Testis (tissue), 3 donors: ENCODE results near the gene C7. TPM values are rescaled to one million over a fixed set of nuclear protein-coding genes. Genes with fewer than 3 reads are reported as not detected.

Experiments
- DNase-seq: peaks from one replicate; pipeline ENCODE4 v3.0.0-alpha.2; 2019
- H3K27ac ChIP-seq, 2 donors: fragments of 200-600 bp; sonication (generic); one replicate each; pipeline ENCODE4 v1.5.1; 2019
- H3K27me3 ChIP-seq: fragments of 200-600 bp; sonication (generic); one replicate; pipeline ENCODE4 v1.5.1; 2019
- H3K36me3 ChIP-seq: fragments of 200-600 bp; sonication (generic); one replicate; pipeline ENCODE4 v1.5.1; 2017; ENCODE audit warnings: low read depth; ENCODE audit errors: missing control alignments
- H3K4me1 ChIP-seq: fragments of 200-600 bp; sonication (generic); one replicate; pipeline ENCODE4 v1.5.1; 2019
- H3K4me3 ChIP-seq, 2 donors: fragments of 200-600 bp; sonication (generic); one replicate each; pipeline ENCODE4 v1.5.1; 2017 to 2019
- H3K9me3 ChIP-seq: fragments of 200-600 bp; sonication (generic); one replicate; pipeline ENCODE4 v1.5.1; 2017
- POLR2A ChIP-seq: fragments of 450-650 bp; IDR thresholded peaks from one replicate; pipeline ENCODE4 v1.6.1; 2017; ENCODE audit warnings: antibody characterized with exemption, mild to moderate bottlenecking, moderate library complexity
- WGBS, 2 donors: methylation state at CpG; one replicate each; pipeline ENCODE4 v1.1.5; 2018; 5-methylcytosine and 5-hydroxymethylcytosine counted together
- intact Hi-C: fragments of 100-400 bp; cut with DNase I; formaldehyde crosslinking; loops from one replicate; pipeline ENCODE4 v1.15.1; 2023; ENCODE audit warnings: low total_unique reads
- polyA plus RNA-seq: library from polyadenylated mRNA; stranded (reverse); fragments of 350-450 nt; fragmentation: Illumina TruSeq; extraction: RNeasy Lipid Tissue Mini Kit (QIAGEN cat#74804); gene quantifications from one replicate; pipeline ENCODE4 v1.2.3, GENCODE V29; 2014; ENCODE audit warnings: low read depth, low replicate concordance; ENCODE audit not compliant: insufficient read depth
- total RNA-seq, 2 donors: library from RNA; depleted of rRNA; stranded (reverse); fragments of >200 nt; gene quantifications; one replicate each; pipeline ENCODE4 v1.2.3, GENCODE V29; 2016
- TF ChIP-seq, protein P1 (sequence below), 3 experiments: fragments of 450-650 bp in 2 of 3; fragments of 200-600 bp in 1 of 3; sonication (generic) in 1 of 3; IDR thresholded peaks; one replicate each; pipeline ENCODE4 v1.5.1; 2016 to 2019; ENCODE audit warnings: antibody characterized with exemption in 3 of 3, mild to moderate bottlenecking in 2 of 3, moderate library complexity in 1 of 3

Gene C7
- total and polyA plus RNA-seq, 3 donors from 2014 or later = 147 to 330 (median 165) TPM

DNA sequence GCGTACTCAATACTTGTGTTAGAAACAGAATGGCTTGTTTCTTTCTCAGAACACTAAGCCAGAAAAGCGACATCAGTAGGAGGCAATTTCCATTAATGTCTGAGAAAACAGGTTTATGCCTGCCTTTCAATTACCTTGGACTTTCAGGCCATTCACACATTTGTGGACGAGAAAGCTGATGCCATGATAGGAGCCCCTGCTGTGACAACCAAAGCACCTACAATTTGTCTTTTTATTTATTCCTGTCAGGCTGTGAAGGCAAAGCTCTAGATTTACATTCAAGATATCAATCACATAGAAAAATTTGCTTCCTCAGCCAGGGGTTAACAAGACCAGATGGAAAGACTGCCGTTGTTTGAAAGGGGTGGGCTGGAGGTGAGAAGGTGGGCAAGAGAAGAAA lies 76.2 kb downstream of the C7 start:
- no peaks in the 10 kb centered on the region for H3K4me1 ChIP-seq
- H3K9me3 ChIP-seq = no peaks in the 10 kb centered on the region
- H3K27ac ChIP-seq = no peak overlapping the region
- H3K36me3 ChIP-seq = no peaks in the 10 kb centered on the region
- DNase-seq = no peak
- WGBS, 2 donors = 72% methylated on average over 4 of the region's 4 CpGs
- TF ChIP-seq, protein P1, sequence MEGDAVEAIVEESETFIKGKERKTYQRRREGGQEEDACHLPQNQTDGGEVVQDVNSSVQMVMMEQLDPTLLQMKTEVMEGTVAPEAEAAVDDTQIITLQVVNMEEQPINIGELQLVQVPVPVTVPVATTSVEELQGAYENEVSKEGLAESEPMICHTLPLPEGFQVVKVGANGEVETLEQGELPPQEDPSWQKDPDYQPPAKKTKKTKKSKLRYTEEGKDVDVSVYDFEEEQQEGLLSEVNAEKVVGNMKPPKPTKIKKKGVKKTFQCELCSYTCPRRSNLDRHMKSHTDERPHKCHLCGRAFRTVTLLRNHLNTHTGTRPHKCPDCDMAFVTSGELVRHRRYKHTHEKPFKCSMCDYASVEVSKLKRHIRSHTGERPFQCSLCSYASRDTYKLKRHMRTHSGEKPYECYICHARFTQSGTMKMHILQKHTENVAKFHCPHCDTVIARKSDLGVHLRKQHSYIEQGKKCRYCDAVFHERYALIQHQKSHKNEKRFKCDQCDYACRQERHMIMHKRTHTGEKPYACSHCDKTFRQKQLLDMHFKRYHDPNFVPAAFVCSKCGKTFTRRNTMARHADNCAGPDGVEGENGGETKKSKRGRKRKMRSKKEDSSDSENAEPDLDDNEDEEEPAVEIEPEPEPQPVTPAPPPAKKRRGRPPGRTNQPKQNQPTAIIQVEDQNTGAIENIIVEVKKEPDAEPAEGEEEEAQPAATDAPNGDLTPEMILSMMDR (IDR thresholded peaks at IDR 0.05) = no peak
- no peak for TF ChIP-seq POLR2A
- intact Hi-C loops = no loop called here
- no peaks in the 10 kb centered on the region for H3K27me3 ChIP-seq
- no peak overlapping the region for H3K4me3 ChIP-seq

DNA sequence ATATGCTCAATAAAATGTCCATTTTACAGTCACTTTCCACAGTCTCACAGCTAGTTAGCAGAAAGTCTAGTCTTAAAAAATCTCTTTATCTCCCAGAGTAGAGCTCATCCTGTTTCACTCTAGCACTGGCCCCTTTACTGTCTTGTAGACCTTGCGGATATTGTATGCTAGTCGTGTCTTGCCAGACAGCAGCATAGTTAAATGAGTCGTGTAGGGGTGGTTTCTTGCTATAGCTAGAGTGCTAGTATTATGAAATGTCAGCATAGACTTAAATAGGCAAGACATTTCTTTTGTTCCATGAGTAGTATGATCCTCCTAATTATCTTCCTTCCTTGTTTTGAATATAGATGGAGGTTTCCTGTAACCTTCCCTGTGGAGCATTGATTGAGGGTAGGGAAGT lies 77.4 kb downstream of the C7 start:
- TF ChIP-seq, protein P1 (IDR thresholded peaks at IDR 0.05) = no peak
- TF ChIP-seq POLR2A = no peak
- WGBS, 2 donors = 88 to 91% methylated on average over 3 of the region's 3 CpGs

DNA sequence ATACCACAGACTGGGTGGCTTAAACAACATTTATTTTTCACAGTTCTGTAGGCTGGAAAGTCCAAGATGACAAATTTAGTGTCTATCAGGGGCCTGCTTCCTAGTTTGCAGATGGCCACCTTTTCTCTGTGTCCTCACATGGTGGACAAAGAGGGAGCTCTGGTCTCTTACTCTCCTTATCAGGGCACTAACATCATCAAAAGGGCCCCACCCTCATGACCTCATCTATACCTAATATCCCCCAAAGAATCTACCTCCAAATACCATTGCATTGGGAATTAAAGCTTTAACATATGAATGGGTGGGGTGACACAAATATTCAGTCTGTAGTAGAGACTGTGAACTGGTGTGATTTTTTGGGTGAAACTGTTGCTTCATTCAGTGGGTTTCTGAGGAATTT lies 78.1 kb downstream of the C7 start:
- Histone ChIP-seq H3K4me1 (no peaks in the 10 kb centered on the region), H3K27me3 (no peaks in the 10 kb centered on the region), H3K4me3 (no peak overlapping the region), H3K36me3 (no peaks in the 10 kb centered on the region), H3K27ac (no peak overlapping the region), H3K9me3 (no peaks in the 10 kb centered on the region)
- TF ChIP-seq, protein P1 (IDR thresholded peaks at IDR 0.05) = no peak
- no peak for TF ChIP-seq POLR2A
- intact Hi-C loops = no loop called here
- no peak for DNase-seq

More for the DNA sequence above, 77.4 kb downstream of the C7 start:
- no peaks in the 10 kb centered on the region for H3K9me3 ChIP-seq
- H3K27me3 ChIP-seq = no peaks in the 10 kb centered on the region
- no peak overlapping the region for H3K27ac ChIP-seq
- DNase-seq = no peak
- no peaks in the 10 kb centered on the region for H3K36me3 ChIP-seq
- intact Hi-C loops = no loop called here
- H3K4me1 ChIP-seq = no peaks in the 10 kb centered on the region
- no peak overlapping the region for H3K4me3 ChIP-seq

DNA sequence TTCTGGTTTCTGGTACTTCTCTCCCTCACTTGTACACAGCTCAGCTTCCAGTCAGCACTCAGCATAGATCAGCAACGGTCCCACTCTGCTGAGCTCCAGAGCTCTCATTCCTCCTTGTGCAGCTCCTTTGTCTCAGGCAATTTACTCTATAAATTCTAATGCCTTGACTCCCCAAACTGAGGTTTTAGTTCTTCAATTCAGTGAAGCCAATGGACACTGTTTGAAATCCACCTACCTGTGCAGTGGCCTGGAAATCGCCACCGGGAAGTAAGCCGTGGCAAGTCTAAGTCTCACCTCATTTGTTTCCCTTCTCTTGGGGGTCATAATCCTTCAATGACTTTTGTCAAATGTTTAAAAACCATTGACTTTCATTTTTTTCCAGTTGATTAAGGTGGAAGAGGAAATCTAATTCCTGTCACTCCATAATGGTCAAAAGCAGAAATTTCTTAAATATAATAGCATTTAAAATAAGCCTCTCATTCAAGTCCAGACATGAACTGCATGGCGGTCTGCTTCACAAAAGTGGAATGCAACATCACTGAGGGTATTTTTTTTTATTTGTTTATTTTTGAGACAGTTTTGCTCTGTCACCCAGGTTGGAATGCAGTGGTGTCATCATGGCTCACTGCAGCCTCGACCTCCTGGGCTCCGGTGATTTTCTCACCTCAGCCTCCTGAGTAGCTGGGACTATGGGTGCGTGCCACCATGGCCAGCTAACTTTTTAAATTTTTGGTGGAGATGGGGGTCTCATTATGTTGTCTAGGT lies 79.6 kb downstream of the C7 start:
- Histone ChIP-seq H3K27ac (no peak overlapping the region), H3K4me1 (no peaks in the 10 kb centered on the region), H3K36me3 (no peaks in the 10 kb centered on the region), H3K9me3 (no peaks in the 10 kb centered on the region), H3K4me3 (no peak overlapping the region), H3K27me3 (no peaks in the 10 kb centered on the region)
- no peak for DNase-seq
- intact Hi-C loops = no loop called here
- no peak for TF ChIP-seq POLR2A
- TF ChIP-seq, protein P1 (IDR thresholded peaks at IDR 0.05) = no peak
- WGBS, 2 donors = 93 to 94% methylated on average over 8 of the region's 8 CpGs
